Activated T-cell treated with anti-CD3 and anti-CD28 coated beads, Interleukin-2, amount 50 U/mL, for 1 hour (primary cell): ENCODE measurements around the gene PIK3CG.
"Not testable (repeated sequence)": the region's sequence is repeated elsewhere in the genome, so short reads cannot be mapped to it uniquely, and the experiment has no call there.

Experiments used
- DNase-seq: peaks from one replicate; pipeline ENCODE4 v3.0.0-alpha.2; 2020

The PIK3CG gene

DNA sequence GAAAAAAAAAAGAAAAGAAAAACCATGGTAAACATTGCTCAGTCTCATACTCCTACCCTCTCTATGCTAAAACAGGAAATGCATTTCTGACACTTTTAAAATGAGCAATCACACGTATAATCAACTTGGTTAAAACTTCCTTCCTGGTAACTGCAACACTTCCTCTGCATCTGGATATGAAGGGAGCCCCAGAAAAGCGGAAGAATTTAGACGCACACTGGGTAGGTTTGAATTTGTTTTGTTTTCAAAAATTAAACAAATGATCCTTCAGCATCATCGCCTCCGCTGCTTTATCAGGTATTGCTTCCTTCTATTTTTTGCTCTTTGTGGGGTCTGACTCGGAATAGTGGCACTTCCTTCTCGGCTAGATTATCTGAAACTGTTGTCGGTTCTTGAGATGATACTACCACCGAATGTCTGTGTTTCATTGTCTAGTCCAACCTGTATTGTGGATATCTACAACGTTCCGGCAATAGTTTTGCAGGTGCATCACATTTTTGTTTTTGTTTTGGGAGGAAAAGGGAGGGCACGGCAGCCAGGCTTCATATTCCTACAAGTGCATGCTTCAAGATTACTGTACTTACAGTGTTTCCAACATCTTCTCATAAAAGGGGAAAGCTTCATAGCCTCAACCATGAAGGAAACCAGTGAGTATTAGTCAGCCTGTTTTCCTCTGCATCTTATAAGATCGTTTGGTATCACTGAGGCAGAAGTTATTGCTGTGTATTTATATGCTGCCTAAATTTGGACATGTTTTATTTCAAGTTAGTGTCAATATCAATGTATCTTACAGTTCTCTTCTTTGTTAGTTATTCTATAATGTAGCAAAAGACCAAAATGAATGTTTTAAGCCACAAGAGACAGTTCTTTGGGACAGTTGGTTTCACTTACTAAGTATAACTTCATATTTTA, at the start of gene PIK3CG:
PIK3CG (plus strand) TSS at position 153 of the 912 bp plus-strand sequence. CDS start 2,280 bp downstream, outside the sequence.
- DNase-seq: no peak

DNA sequence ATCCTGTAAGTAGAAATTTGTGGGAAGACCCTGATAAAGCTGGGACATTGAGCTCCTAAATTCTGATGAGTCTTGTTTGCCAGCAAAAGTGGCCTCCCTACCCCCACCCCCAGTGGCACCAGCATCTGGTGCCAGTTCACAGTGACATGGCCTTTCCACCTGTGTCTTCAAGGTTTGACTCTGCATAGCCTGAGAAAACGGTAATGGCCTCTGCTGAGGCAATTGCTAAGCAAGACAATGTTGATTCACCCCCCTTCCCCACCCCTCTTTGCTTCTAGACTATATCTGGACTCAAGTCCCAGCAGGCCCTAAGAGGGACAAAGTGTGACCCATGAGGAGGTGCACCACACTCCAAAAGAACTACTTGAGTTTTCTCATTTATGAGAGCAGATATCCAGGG, 48.0 kb upstream of the PIK3CG start:
- no peak for DNase-seq

DNA sequence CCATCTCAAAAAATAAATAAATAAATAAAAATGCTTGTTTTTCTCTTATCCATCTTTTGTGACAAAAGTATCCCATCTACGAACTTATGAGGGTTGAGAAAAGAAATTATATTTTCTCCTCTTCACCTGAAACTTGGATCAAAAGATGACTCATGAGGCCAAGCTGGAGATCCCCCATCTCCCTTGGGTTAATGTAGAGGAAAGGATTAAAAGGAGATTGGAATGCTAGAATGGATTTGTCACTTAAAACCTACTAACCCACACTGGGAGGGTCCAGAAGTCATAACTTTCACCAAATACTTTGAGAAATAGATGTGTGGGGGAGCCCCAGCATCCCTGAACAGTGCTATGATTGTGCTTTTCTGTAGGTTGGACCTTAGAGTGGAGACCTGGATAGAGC, 46.3 kb upstream of the PIK3CG start:
- no peak for DNase-seq

DNA sequence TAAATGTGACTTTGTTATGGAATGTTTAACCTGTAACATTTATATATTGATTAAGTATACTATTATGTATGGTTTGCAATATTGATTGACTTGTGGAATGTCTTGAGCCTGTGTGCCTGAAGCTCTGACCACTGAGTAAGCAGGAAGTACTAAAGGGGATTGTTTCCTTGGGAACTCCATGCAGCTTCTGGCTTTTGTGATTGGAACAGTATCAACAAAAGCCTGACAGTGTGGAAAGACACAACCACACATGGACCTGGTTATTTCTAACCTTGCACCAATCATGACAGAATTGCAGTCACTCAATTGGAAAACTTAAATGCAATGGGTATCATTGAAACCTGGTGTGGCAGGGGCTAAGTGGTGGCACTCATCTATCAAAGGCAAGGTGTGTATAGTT, 45.5 kb upstream of the PIK3CG start:
- no peak for DNase-seq

DNA sequence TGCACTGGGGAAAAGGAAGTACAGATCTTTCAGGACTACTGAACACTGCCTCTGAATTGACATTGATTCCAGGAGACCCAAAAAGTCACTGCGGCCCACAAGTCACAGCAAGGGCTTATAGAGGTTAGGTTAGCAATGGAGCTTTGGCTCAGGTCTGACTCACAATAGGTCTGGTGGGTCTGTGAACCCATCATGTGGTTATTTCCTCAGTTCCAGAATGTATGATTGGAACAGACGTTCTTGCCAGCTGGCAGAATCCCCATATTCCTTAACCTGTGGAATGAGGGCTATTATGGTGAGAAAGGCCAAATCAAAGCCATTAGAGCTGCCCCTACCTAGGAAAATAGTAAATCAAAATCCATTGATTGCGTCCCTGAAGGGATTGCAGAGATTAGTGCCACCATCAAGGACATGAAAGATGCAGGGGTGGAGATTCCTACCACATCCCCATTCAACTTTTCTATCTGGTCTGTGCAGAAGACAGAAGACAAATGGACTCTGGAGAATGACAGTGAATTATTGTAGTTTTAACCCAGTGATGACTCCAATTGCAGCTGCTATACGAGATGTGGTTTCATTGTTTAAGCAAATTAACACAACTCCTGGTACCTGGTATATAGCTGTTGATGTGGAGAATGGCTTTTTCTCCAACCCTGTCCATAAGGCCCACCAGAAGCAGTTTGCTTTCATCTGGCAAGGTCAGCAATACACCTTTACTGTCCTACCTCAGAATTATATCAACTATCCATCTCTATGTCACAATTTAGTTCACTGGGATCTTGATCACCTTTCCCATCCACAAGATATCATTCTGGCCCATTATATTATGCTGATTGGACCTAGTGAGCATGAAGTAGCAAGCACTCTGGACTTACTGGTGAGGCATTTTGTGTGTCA, 44.5 kb upstream of the PIK3CG start:
- no peak for DNase-seq

DNA sequence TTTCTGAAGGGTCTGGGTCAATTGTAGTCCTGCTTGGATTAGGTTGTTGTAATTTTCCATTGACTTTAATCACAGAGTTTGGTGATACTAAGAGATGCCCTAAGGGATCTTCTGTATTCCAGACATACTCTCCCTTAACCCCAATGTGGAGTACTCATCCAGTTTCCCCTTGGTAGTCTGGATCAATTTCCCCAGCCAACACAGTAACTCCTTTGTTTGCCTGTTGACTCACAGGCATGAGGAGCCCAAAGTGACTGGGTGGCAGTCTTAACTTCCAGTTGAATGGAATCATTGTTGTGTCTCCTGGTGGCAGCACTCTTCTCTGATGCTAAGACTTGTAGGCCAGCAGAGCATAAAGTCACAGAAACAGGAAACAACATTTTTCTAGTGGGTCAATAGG, 41.5 kb upstream of the PIK3CG start:
- no peak for DNase-seq

DNA sequence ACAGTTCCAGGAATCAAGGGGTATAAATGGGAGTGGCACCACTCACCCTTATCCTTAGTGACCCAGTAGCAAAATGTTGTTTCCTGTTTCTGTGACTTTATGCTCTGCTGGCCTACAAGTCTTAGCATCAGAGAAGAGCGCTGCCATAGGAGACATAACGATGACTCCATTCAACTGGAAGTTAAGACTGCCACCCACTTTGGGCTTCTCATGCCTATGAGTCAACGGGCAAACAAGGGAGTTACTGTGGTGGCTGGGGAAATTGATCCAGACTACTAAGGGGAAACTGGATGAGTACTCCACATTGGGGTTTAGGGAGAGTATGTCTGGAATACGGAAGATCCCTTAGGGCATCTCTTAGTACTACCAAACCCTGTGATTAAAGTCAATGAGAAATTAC, 40.6 kb upstream of the PIK3CG start:
- no peak for DNase-seq

DNA sequence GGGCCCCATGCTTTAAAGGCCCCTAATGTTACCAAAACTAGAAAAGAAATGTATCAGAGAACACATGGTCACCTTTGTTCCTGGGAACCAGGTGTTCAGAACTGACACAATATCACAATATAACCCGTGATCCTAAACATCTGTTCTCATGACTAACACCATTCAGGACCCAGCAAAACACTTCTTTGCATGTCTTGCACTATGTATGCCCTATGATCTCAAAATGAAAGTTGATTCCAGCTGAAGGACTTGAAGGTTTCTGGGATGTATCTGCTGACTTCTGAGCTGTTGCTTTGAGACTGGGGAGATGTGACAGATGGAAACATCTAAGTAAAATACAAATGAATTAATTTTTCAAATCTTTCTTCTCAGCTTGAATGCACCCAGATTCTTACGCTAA, 37.5 kb upstream of the PIK3CG start:
- no peak for DNase-seq

DNA sequence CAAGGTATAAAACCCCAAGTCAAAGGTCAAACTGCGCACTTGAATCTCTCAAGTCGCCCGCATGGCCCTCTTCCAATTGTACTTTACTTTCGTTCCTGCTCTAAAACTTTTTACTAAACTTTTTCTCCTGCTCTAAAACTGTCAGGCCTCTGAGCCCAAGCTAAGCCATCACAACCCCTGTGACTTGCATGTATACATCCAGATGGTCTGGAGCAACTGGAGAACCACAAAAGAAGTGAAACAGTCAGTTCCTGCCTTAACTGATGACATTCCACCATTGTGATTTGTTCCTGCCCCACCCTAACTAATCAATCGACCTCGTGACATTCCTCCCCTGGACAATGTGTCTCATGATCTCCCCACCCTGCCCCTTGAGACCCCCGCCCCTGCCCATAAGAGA, 35.6 kb upstream of the PIK3CG start:
- no peak for DNase-seq

DNA sequence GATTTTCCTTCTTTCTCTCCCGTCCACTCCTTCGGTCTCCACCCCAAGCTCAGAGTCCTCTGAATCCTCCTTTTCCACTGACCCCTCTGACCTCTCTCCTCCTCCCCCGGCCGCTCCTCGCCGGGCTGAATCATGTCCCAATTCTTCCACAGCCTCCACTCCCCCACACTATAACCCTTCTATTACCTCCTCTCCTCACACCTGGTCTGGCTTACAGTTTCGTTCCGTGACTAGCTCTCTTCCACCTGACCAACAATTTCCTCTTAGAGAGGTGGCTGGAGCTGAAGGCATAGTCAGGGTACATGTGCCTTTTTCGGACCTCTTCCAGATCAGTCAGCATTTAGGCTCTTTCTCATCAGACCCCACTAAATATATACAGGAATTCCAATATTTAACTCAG, 34.2 kb upstream of the PIK3CG start:
- DNase-seq: not testable (repeated sequence)

DNA sequence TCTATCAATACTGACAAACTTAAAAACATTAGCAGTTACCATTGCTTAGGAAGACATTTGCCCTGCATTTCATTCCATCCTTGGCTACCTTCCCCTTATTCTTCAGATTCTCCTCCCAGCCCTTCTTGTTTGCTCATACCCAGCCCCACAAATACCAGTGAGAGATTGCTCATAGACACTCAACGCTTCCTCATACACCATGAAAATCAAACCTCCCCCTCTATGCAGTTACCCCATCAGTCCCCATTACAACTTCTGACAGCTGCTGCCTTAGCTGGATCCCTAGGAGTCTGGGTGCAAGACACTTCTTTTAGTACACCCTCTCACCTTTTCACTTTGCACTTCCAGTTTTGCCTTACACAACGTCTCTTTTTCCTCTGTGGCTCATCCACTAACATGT, 28.3 kb upstream of the PIK3CG start:
- no peak for DNase-seq

DNA sequence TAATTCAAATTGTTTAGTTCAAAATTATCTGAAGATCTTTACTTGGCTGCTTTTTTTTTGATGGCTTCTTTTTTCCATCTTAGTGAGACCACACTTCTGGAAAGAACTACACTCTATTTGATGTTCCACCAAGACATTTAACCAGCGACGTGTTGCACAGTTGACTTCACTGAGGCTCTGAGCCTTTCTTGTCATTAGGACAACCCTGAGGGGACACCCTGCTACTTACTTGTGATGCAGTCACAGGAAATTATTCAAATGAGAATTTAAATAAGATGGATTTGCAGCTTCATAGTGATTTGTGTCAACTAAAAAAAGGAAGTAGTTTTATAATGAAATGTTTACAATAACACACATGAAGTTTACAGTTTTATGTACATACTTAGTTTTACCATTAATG, 25.6 kb upstream of the PIK3CG start:
- no peak for DNase-seq

DNA sequence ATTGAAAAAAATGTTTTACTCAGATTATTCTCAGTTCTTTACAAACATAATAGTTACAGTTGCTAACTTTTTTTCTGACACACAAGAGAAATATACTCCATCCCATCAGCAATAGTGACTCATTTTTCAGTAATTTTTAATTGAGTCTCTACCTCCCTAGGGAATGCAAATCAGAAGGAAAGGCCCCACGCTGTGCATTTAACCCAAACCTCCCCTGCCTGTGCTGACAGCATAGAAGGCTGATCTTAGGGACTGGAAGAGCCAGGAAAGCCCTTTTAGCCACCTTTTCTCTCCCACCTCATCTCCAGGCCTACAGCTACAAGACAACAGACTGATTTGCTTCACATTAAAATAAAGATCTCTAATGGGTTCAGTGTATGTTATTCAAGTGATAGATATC, 24.7 kb upstream of the PIK3CG start:
- DNase-seq: no peak

DNA sequence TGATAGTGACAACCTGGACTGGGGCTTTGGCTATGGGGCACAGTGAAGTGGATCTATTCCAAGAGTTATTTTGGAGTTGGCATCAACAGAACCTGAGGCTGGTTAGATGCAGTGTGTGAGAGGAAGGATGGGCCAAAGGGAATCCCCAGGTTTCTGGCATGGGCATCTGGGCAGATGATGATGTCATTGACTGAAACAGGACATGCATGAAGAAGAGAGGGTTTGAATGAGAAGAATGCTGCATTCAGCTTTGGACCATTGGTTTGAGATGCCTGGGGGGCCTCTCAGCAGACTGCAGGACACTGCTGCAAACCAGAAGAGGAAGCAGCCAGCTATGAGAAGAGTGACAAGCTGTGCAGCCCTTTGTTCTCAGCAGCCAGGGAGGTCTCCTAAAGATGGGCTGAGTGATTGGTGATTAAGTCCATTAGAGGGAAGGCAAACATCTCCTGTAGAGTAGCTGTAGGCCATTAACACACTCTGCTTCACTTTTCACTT, 23.1 kb upstream of the PIK3CG start:
- no peak for DNase-seq

DNA sequence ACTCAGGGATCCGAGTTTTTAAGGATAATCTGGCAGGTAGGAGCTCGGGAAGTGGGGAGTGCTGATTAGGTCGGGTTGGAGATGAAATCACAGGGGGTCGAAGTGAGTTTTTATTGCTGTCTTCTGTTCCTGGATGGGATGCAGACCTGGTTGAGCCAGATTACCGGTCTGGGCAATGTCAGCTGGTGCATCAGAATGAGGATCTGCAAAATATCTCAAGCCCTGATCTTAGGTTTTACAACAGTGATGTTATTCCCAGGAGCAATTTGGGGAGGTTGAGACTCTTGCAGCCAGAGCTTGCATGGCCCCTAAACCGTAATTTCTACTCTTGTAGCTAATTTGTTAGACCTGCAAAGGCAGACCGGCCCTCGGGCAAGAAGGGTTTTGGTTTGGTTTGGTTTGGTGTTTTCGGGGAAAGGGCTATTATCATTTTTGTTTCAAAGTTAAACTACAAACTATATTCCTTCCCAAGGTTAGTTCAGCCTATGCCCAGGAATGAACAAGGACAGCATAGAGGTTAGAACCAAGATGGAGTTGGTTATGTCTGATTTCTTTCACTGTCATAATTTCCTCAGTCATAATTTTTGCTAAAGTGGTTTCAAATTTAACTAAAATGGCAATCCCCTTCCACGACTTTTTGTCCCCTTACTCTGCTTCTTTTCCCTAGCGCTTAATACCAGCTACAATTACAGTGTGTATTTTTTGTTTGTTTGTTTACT, 20.6 kb upstream of the PIK3CG start:
- DNase-seq: no peak

DNA sequence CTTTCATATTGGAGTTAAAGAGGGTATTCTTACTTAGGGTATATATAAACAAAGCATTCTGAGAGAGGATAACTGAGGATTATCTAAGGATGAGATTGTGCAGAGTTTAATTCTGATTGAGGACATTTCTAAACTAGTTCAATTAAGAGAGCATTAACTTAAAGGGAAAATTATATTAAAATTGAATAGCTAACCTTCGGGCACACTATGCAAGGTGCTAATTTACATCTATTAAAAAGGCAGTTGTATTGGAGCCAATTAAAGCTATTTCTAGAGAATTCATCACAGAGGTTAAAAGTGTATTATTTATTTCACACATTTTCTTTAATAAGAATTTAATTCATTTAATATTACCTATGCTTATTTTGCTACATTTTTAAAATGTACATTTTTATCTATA, 17.0 kb upstream of the PIK3CG start:
- DNase-seq: no peak

DNA sequence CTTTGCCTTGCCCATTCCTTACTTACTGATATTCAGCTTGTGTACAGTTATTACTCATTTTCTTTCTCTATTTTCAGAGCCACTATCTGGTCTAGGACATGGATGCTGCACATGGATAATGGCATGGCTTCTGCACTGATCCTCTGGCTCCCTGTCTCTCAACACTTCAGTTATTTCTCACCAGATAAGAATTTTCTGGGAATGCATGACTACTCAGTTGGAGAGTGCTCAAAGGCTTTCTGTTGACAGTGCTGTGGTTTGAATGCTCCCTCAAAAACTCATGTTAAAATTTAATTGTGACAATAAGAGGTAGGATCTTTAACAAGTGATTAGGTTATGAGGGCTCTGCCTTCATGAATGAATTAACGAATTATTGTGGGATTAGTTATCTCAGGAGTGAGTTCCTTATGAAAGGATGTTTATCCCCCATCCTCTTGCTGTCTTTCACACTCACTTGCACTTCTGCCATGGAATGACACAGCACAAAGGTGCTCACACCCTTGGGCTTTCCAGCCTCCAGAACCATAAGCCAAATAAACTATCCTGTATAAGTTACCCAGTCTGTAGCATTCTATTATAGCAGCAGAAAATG, 16.1 kb upstream of the PIK3CG start:
- no peak for DNase-seq

DNA sequence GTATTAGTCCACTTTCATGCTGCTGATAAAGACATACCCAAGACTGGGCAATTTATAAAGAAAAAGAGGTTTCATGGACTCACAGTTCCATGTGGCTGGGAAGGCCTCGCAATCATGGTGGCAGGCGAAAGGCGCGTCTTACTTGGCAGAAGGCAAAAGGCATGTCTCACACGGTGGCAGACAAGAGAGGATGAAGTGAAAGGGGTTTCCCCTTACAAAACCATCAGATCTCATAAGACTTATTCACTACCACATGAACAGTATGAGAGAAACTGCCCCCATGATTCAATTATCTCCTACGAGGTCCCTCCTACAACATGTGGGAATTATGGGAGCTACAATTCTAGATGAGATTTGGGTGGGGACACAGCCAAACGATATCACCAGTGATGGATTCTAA, 13.4 kb upstream of the PIK3CG start:
- DNase-seq: not testable (repeated sequence)

DNA sequence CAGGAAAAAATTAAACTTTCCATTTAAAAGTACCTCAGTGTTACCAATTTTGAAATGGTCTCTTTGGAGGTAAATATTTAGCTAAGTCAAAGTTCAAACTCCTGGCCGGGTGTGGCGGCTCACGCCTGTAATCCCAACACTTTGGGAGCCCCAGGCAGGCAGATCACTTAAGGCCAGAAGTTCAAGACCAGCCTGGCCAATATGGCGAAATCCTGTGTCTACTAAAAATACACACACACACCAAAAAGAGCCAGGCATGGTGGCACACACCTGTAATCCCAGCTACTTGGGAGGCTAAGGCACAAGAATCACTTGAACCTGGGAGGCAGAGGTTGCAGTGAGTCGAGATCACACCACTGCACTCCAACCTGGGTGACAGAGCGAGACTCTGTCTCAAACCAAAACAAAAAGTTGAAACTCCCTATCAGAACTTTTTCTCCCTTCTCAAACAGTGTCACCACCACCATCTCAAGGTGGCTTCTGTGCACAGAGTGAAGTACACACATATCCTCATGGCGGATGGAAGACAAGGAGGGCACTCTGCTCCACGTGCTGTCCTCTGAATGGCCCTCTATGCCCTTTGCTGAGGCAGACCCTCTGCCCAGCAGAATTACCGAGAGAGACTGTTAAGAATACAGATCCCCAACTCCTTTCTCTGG, 11.7 kb upstream of the PIK3CG start:
- DNase-seq: no peak

DNA sequence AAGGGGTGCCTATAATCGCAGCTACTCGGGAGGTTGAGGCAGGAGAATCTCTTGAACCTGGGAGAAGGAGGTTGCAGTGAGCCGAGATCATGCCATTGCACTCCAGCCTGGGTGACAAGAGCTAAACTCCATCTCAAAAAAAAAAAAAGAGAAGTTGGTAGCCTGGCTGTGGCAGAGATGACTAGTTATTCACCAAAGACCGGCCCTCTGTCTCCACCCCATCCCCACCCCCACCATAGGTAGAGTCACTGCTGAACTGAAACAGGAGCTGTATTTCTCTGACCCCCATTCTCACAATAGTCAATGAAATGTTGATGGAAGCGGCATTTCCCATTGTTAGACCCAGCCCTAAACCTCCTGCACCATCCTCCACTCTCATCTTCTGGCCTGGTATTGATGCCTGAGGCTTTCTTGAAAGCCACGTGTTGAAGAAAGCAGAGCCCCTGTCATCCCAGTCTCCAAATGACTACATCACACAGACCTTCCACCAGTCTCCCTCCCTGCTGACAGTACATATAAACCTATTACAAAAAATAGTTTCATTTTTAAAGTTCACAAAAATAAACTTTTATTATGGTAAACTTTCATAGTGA, 9.4 kb upstream of the PIK3CG start:
- no peak for DNase-seq
